Activated CD4-positive, alpha-beta memory T cell treated with anti-CD3 and anti-CD28 coated beads for 36 hours (primary cell): ENCODE results near the gene HDAC9. TPM values are rescaled to one million over a fixed set of nuclear protein-coding genes. Genes with fewer than 3 reads are reported as not detected.

ENCODE experiments used
- CTCF ChIA-PET: fragments of 350-600 bp; sonication (Branson Sonifier 250); formaldehyde crosslinking; loops from one replicate; lab custom pipeline; 2021; ENCODE audit warnings: antibody characterized with exemption, inconsistent platforms; lab: Charles Lee
- POLR2A ChIA-PET: fragments of 350-600 bp; sonication (Branson Sonifier 250); formaldehyde crosslinking; loops from one replicate; lab custom pipeline; 2021; ENCODE audit warnings: antibody characterized with exemption; lab: Charles Lee
- DNase-seq: peaks from one replicate; pipeline ENCODE4 v3.0.0-alpha.2; 2020
- H3K27ac Mint-ChIP-seq: one replicate; pipeline ENCODE4 v1.8.0; 2021; ENCODE audit warnings: mixed read lengths
- H3K27me3 Mint-ChIP-seq: one replicate; pipeline ENCODE4 v1.8.0; 2021; ENCODE audit warnings: mixed read lengths
- H3K36me3 Mint-ChIP-seq: one replicate; pipeline ENCODE4 v1.8.0; 2021; ENCODE audit warnings: mixed read lengths
- H3K4me1 Mint-ChIP-seq: one replicate; pipeline ENCODE4 v1.8.0; 2021; ENCODE audit warnings: low read depth, mixed read lengths
- H3K4me3 Mint-ChIP-seq: one replicate; pipeline ENCODE4 v1.8.0; 2021; ENCODE audit warnings: mild to moderate bottlenecking, mixed read lengths
- H3K9me3 Mint-ChIP-seq: one replicate; pipeline ENCODE4 v1.8.0; 2021; ENCODE audit warnings: mixed read lengths
- intact Hi-C: fragments of 100-400 bp; cut with micrococcal nuclease; formaldehyde crosslinking; loops from one replicate; pipeline ENCODE4 v1.15.1; 2023
- total RNA-seq, 2 experiments: library from RNA; stranded (reverse); gene quantifications; one replicate each; pipeline ENCODE4 v1.2.3, GENCODE V29; 2021

HDAC9 gene
- total RNA-seq, 2 experiments from 2014 or later, result 1.0 to 1.1 TPM

- ChIA-PET POLR2A (no interaction called here), CTCF (no interaction called here)
- intact Hi-C loops, result no loop called here
- H3K4me1 Mint-ChIP-seq, result no peaks in the 10 kb centered on the region
- no peak for DNase-seq
- H3K36me3 Mint-ChIP-seq, result no peaks in the 10 kb centered on the region
- H3K27me3 Mint-ChIP-seq, result no peaks in the 10 kb centered on the region
- H3K27ac Mint-ChIP-seq, result no peak overlapping the region
- no peak overlapping the region for H3K4me3 Mint-ChIP-seq
- H3K9me3 Mint-ChIP-seq, result no peaks in the 10 kb centered on the region
These were observed 40.4 kb downstream of the HDAC9 start for GRCh38 chr7:18535810-18536415.

- no peaks in the 10 kb centered on the region for H3K9me3 Mint-ChIP-seq
- POLR2A ChIA-PET, result no interaction called here
- H3K27me3 Mint-ChIP-seq, result no peaks in the 10 kb centered on the region
- no peaks in the 10 kb centered on the region for H3K36me3 Mint-ChIP-seq
- no peak overlapping the region for H3K4me3 Mint-ChIP-seq
- H3K27ac Mint-ChIP-seq, result no peak overlapping the region
- CTCF ChIA-PET, result no interaction called here
- DNase-seq, result no peak
- H3K4me1 Mint-ChIP-seq, result no peaks in the 10 kb centered on the region
- intact Hi-C loops, result no loop called here
These were observed 40.9 kb downstream of the HDAC9 start for GRCh38 chr7:18536486-18536885.

GRCh38 chr7:18538554-18539250 is 43.2 kb downstream of the HDAC9 start:
- H3K27ac Mint-ChIP-seq, result no peak overlapping the region
- POLR2A ChIA-PET, result no interaction called here
- no peaks in the 10 kb centered on the region for H3K9me3 Mint-ChIP-seq
- H3K36me3 Mint-ChIP-seq, result no peaks in the 10 kb centered on the region
- no peaks in the 10 kb centered on the region for H3K27me3 Mint-ChIP-seq
- no peaks in the 10 kb centered on the region for H3K4me1 Mint-ChIP-seq
- no peak for DNase-seq
- no peak overlapping the region for H3K4me3 Mint-ChIP-seq
- CTCF ChIA-PET, result interaction anchor here (1.2 kb wide), 1 partner anchor 10 kb away, joined by 5 read pairs; no protein-coding TSS in a partner anchor
- intact Hi-C loops, result no loop called here

- H3K27me3 Mint-ChIP-seq, result no peaks in the 10 kb centered on the region
- no peak for DNase-seq
- H3K27ac Mint-ChIP-seq, result no peak overlapping the region
- H3K36me3 Mint-ChIP-seq, result no peaks in the 10 kb centered on the region
- H3K4me1 Mint-ChIP-seq, result no peaks in the 10 kb centered on the region
- H3K9me3 Mint-ChIP-seq, result no peaks in the 10 kb centered on the region
- no peak overlapping the region for H3K4me3 Mint-ChIP-seq
- intact Hi-C loops, result no loop called here
- ChIA-PET CTCF (no interaction called here), POLR2A (no interaction called here)
These were observed 44.8 kb downstream of the HDAC9 start for GRCh38 chr7:18540396-18540795.

- H3K9me3 Mint-ChIP-seq, result no peaks in the 10 kb centered on the region
- H3K27me3 Mint-ChIP-seq, result no peaks in the 10 kb centered on the region
- no peak for DNase-seq
- intact Hi-C loops, result no loop called here
- CTCF ChIA-PET, result no interaction called here
- H3K4me1 Mint-ChIP-seq, result no peaks in the 10 kb centered on the region
- no peaks in the 10 kb centered on the region for H3K36me3 Mint-ChIP-seq
- POLR2A ChIA-PET, result no interaction called here
- no peak overlapping the region for H3K27ac Mint-ChIP-seq
- no peak overlapping the region for H3K4me3 Mint-ChIP-seq
These were observed 45.8 kb downstream of the HDAC9 start for GRCh38 chr7:18541181-18541870.

- Mint-ChIP-seq H3K4me3 (no peak overlapping the region), H3K27ac (no peak overlapping the region), H3K36me3 (no peaks in the 10 kb centered on the region), H3K9me3 (no peaks in the 10 kb centered on the region), H3K4me1 (no peaks in the 10 kb centered on the region), H3K27me3 (no peaks in the 10 kb centered on the region)
- POLR2A ChIA-PET, result no interaction called here
- CTCF ChIA-PET, result no interaction called here
- intact Hi-C loops, result no loop called here
- no peak for DNase-seq
These were observed 46.3 kb downstream of the HDAC9 start for GRCh38 chr7:18541871-18542212.

GRCh38 chr7:18546576-18546975 is 51.0 kb downstream of the HDAC9 start:
- H3K27me3 Mint-ChIP-seq, result no peaks in the 10 kb centered on the region
- CTCF ChIA-PET, result no interaction called here
- POLR2A ChIA-PET, result no interaction called here
- no peak overlapping the region for H3K4me3 Mint-ChIP-seq
- H3K27ac Mint-ChIP-seq, result no peak overlapping the region
- H3K36me3 Mint-ChIP-seq, result no peaks in the 10 kb centered on the region
- H3K9me3 Mint-ChIP-seq, result no peaks in the 10 kb centered on the region
- intact Hi-C loops, result no loop called here
- no peak for DNase-seq
- no peaks in the 10 kb centered on the region for H3K4me1 Mint-ChIP-seq

GRCh38 chr7:18547509-18548187 is 52.1 kb downstream of the HDAC9 start:
- Mint-ChIP-seq H3K36me3 (no peaks in the 10 kb centered on the region), H3K9me3 (no peaks in the 10 kb centered on the region), H3K27ac (no peak overlapping the region), H3K4me3 (no peak overlapping the region), H3K4me1 (no peaks in the 10 kb centered on the region), H3K27me3 (no peaks in the 10 kb centered on the region)
- POLR2A ChIA-PET, result no interaction called here
- intact Hi-C loops, result no loop called here
- no peak for DNase-seq
- CTCF ChIA-PET, result no interaction called here

- no peaks in the 10 kb centered on the region for H3K36me3 Mint-ChIP-seq
- no peak overlapping the region for H3K27ac Mint-ChIP-seq
- CTCF ChIA-PET, result no interaction called here
- H3K9me3 Mint-ChIP-seq, result no peaks in the 10 kb centered on the region
- no peaks in the 10 kb centered on the region for H3K27me3 Mint-ChIP-seq
- H3K4me3 Mint-ChIP-seq, result no peak overlapping the region
- H3K4me1 Mint-ChIP-seq, result no peaks in the 10 kb centered on the region
- no peak for DNase-seq
- intact Hi-C loops, result no loop called here
- POLR2A ChIA-PET, result no interaction called here
These were observed 53.0 kb downstream of the HDAC9 start for GRCh38 chr7:18548534-18548933.

GRCh38 chr7:18550574-18550973 is 55.0 kb downstream of the HDAC9 start:
- Mint-ChIP-seq H3K9me3 (no peaks in the 10 kb centered on the region), H3K27me3 (no peaks in the 10 kb centered on the region), H3K27ac (no peak overlapping the region), H3K36me3 (no peaks in the 10 kb centered on the region), H3K4me1 (no peaks in the 10 kb centered on the region), H3K4me3 (no peak overlapping the region)
- intact Hi-C loops, result no loop called here
- ChIA-PET CTCF (no interaction called here), POLR2A (no interaction called here)
- no peak for DNase-seq

GRCh38 chr7:18552316-18552916 is 56.9 kb downstream of the HDAC9 start:
- Mint-ChIP-seq H3K36me3 (no peaks in the 10 kb centered on the region), H3K4me3 (no peak overlapping the region), H3K27ac (no peak overlapping the region), H3K4me1 (no peaks in the 10 kb centered on the region), H3K27me3 (no peaks in the 10 kb centered on the region), H3K9me3 (no peaks in the 10 kb centered on the region)
- ChIA-PET CTCF (interaction anchor here (0.7 kb wide), 1 partner anchor 79 kb away, joined by 3 read pairs; no protein-coding TSS in a partner anchor), POLR2A (no interaction called here)
- intact Hi-C loops, result no loop called here
- no peak for DNase-seq

- Mint-ChIP-seq H3K9me3 (no peaks in the 10 kb centered on the region), H3K36me3 (no peaks in the 10 kb centered on the region), H3K4me3 (no peak overlapping the region), H3K27me3 (no peaks in the 10 kb centered on the region), H3K4me1 (no peaks in the 10 kb centered on the region), H3K27ac (no peak overlapping the region)
- intact Hi-C loops, result no loop called here
- POLR2A ChIA-PET, result no interaction called here
- no peak for DNase-seq
- CTCF ChIA-PET, result no interaction called here
These were observed 57.5 kb downstream of the HDAC9 start for GRCh38 chr7:18552943-18553604.
